HG02885 (cell line): ENCODE data around the gene CSTPP1.

Experiments used
- ATAC-seq: cut with Tn5 transposase; IDR thresholded peaks from one replicate; pipeline ENCODE4 v1.9.1; 2021; ENCODE audit warnings: mild to moderate bottlenecking; ENCODE audit not compliant: unreplicated experiment, poor library complexity

Gene CSTPP1

DNA sequence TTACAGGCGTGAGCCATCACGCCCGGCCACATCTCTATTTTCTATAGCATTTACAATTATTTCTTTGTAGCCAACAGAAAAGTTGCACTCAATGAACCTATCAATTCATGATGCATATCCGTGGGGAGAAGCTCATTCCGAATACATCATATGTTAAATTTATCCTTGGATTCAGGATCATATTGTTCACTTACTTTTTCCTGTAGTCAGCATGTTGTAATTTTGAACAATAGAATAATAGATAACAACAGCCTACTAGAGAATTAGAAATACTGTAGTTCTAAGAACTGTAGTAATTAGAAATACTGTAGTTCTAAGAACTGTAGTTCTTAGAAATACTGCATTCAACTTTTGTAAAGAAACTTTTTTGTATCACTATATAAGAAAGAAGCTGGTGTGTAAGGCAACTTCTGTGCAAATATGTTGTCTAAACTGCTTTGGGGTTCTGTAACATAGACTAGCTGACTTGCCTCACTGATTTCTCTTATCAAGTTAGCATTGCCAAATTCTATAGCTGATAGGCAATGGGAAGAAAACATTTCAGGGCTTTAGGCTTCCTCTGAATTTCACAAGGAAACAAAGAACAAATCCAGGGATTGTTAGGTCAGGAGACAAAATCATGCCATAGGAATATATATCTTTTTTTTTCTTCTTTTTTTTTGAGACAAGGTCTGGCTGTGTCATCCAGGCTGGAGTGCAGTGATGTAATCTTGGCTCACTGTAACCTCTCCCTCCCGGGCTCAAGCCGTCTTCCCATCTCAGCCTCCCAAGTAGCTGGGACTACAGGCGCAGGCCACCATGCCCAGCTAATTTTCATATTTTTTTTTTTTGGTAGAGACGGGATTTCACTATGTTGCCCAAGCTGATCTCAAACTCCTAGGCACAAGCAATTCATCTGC lies 91.9 kb downstream of the CSTPP1 start:
- ATAC-seq = no peak

DNA sequence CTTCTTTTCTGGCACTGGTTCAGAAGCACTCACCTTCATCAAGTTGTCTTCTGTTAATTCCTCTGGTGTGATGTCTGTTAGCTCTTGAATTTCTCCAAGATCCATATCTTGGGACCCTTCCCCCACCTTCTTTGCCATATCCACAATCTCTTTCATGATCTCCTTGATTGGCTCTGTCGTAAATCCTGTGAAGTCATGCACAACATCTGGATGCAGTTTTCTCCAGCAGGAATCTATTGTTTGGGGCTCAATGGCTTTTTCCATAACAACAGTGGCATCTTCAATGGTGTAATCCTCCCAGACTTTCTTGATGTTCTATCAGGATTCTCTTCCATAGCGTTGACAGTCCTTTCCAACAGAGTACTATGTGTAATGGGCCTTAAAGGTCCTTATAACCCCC lies 96.9 kb downstream of the CSTPP1 start:
- no peak for ATAC-seq

DNA sequence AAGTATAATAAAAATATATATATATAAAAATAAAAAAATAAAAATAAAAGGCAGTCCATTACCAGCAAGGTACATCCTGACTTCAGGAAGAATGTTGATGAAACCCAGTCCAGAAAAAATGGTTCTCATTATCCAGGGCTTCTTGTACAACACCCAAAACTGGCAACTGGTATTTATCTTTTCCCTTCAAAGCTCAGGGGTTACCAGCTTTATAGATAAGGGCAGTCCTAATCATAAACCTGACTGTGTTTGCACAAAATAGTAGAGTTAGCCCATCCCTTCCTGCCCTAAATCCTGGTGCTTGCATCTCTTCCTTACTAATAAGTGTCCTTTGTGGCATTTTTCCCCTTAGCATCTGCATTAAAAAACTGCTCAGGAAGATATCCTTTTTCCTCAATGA lies 97.5 kb downstream of the CSTPP1 start:
- no peak for ATAC-seq

- no peak for ATAC-seq
These were observed 98.5 kb downstream of the CSTPP1 start for GRCh38 chr11:47035108-47035507.

- ATAC-seq = no peak
These were observed 107.6 kb downstream of the CSTPP1 start for GRCh38 chr11:47044119-47044518.

DNA sequence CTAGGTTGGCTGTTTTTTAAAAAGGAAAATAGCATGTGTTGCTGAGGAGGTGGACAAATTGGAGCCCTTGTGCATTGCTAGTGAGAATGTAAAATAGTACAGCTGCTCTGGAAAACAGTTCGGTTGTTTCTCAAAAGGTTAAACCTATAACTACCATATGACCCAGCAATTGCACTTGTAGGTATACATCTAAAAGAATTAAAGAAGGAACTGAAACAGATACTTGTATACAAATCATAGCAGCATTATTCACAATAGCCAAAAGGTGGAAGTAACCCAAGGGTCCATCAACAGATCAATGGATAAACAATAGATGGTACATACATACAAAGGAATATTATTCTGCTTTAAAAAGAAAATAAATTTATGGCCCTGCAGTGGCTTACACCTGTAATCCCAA lies 111.4 kb downstream of the CSTPP1 start:
- ATAC-seq = no peak

- no peak for ATAC-seq
These were observed 113.7 kb downstream of the CSTPP1 start for GRCh38 chr11:47050284-47050683.

- no peak for ATAC-seq
These were observed 114.7 kb downstream of the CSTPP1 start for GRCh38 chr11:47051217-47051616.

GRCh38 chr11:47052165-47052564 lies 115.6 kb downstream of the CSTPP1 start:
- no peak for ATAC-seq

DNA sequence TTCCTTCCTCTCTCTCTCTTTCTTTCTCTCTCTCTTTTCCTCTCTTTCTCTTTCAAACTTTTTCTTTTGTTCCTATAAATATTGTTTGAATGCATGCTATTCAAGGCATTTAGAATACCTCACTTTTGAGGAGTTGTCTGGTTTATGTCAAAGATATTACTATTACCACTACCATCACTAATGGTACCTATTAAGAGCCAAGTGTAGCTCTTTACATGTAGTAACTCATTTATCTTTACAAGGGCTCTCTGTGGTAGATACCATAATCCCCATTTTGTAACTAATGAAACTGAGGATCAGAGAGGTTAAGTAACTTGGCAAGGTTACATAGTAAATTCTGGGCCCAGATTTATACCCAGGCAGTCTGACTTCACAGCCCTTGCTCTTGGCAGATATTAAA lies 116.0 kb downstream of the CSTPP1 start:
- ATAC-seq = no peak

DNA sequence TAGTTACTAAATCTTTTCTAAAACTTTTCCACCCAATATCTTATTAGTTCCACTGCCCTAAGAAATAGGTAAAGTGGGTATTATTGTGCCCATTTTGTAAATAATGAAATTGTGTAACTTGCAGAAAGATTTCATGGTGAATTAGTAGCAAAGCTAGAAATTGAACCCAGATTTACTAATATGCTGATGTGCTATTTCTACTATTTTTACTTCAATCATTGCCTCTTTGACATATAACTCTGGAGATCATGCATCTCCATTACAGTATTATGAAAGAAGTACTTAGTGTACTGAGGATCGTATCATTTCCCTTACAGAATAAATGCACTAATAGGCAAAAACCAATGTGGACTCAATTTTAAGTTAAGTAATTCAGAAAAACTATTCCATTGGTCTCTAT lies 119.0 kb downstream of the CSTPP1 start:
- no peak for ATAC-seq

DNA sequence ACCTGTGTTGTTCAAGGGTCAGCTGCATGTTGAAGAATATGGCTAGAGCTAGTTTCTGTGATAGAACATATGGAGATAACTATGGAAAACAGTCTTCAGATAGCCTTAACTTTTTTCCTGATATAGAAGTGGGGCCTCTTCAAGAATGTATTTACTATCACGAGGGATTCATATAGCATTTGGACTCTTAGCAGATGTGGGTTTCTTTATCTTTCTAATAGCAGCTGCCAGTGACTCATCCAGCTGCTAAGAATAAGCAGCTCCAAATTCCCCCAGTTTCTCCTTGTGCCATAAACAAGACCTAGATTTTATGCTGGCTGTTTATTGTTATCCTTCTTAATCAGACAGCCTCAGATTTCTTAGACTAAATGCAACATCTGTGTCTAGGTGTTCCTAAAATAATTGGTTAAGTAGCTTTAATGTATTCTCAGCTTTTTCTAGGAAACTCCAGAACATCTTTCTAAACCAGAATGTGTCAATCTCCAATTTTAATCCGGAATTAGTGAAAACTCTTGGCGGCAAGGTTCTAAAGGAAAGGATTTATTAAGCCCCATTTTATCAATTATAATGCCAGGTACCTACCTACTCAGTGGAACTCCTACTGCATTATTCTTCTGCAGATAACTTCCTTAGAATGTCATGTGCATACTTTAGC lies 119.8 kb downstream of the CSTPP1 start:
- no peak for ATAC-seq

- no peak for ATAC-seq
These were observed 120.8 kb downstream of the CSTPP1 start for GRCh38 chr11:47057365-47057764.

DNA sequence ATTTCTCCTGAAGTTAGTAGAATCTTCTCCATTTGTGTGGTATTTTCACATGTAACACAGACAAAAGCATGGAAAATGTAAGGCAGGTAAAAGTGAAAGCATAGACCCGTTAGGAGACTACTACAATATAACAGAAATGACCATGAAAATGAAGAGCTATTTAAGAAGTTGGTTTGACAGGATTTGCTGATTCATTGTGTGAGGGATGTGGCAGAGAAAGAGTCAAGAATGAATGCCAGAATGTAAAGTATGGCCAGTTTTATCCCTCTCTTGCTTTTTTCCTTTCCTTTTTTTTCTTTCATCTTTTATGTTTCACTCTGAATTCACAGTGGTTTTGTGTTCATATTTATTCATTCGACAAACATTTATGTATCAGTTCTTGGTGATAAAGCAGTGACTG lies 124.2 kb downstream of the CSTPP1 start:
- no peak for ATAC-seq

DNA sequence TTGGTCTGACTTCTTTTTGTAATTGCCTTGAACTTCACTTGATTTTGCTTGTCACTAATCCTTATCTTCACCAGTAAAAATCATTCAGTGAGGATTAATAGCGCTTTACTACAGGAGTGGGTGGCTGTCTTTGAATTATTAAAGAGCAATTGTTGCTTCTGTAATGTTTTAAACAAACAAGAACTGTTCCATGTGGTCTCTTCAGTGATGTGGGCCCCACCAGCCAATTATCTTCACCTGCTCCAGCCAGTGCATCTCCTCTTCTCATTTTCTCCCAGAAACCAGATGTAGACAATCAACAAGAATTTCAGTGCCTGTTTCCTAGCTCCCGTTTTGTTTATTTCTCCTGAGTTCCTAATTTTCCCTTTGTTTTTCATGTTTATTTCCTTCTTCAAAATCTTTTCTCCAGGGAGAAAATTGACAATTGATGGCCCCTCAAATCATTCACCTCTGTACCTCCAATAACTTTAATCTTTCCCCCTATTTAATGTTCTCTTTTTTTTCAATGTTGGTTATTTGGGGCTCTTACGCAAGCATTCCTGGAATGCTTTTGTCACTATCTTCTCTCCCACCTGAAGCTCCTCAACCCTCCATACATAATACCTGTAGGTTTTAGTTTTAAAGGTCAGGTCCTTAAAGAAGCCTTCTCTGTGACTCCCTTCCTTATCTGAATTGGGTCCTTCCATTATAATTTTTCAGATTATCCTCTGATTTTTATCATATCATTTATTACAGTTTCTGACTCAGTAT lies 125.0 kb downstream of the CSTPP1 start:
- no peak for ATAC-seq

DNA sequence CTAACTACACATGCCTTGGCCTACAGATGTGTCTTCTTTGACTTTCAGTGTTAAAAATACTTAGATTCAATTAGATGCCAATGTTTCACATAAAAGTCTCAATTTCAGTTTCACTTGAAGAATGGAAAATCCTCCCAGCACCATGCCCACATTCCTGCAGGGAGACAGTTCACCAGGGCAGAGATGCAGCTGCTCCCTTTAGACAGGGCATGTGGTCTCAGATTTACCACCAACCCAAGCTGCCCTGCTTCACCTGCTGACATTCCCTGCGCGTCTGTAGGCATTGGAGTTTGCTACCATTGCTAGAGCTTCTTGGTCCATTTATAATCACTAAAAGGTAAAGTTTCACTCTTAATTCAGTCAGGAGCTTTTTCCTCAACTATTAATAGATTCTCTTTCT lies 126.2 kb downstream of the CSTPP1 start:
- ATAC-seq = no peak

DNA sequence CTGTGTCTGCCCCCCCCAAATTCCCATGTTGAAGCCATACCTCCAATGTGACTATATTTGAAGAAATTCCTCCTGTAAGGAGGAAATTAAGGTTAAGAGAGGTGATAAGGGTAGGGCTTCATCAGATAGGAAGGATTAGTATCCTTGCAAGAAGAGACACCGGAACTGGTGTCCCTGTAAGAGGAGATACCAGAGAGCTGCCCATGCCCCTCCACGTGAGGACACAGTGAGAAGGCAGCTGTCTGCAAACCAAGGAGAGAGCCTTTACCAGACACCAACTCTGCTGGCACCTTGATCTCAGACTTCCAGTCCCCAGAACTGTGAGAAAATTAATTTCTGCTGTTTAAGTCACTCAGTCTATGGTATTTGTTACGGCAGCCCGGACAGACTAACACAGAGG lies 130.8 kb downstream of the CSTPP1 start:
- ATAC-seq = no peak

DNA sequence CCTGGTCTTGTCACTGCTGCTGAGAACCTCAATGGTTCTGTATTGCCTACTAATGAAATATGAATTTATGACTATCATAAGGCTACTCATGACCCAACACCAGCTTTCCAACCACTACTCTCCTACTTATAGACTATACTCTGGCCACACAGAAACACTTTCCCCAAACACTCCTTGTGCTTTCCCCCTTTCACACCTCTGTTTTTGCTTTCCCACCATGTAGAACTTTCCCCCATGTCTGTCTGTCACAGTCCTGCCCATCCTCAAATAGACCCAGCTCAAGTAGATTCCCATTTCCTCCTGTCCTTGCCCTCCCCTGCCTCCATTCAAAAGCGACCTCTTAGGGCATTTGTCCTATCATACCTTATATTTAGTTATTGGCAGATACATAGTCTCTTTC lies 134.2 kb downstream of the CSTPP1 start:
- ATAC-seq = no peak

- ATAC-seq = no peak
These were observed 134.8 kb downstream of the CSTPP1 start for GRCh38 chr11:47071341-47071740.

- ATAC-seq = no peak
These were observed 135.3 kb downstream of the CSTPP1 start for GRCh38 chr11:47071791-47072261.
